Ascending aorta (tissue), 2 donors: ENCODE results near the gene LAPTM5. TPM values are rescaled to one million over a fixed set of nuclear protein-coding genes. Genes with fewer than 3 reads are reported as not detected.

ENCODE experiments used
- DNase-seq, 2 donors: peaks; one replicate each; pipeline ENCODE4 v3.0.0-alpha.2; 2019; ENCODE audit warnings: low spot score in 2 of 2
- H3K27ac ChIP-seq, 2 donors: fragments of 200-600 bp; sonication (generic); one replicate each; pipeline ENCODE4 v1.5.1; 2016 to 2017; ENCODE audit warnings: mild to moderate bottlenecking in 1 of 2
- H3K27me3 ChIP-seq: fragments of 200-600 bp; sonication (generic); one replicate; pipeline ENCODE4 v1.5.1; 2017
- H3K36me3 ChIP-seq, 2 donors: fragments of 200-600 bp; sonication (generic); one replicate each; pipeline ENCODE4 v1.5.1; 2016
- H3K4me1 ChIP-seq, 2 donors: fragments of 200-600 bp; sonication (generic); one replicate each; pipeline ENCODE4 v1.5.1; 2016 to 2017; ENCODE audit warnings: mild to moderate bottlenecking in 1 of 2
- H3K4me3 ChIP-seq, 2 donors: fragments of 200-600 bp; sonication (generic); one replicate each; pipeline ENCODE4 v1.5.1; 2016 to 2017; ENCODE audit warnings: mild to moderate bottlenecking in 1 of 2
- H3K9me3 ChIP-seq, 2 donors: fragments of 200-600 bp; sonication (generic); one replicate each; pipeline ENCODE4 v1.5.1; 2016
- intact Hi-C: fragments of 100-400 bp; cut with DNase I; formaldehyde crosslinking; loops from one replicate; pipeline ENCODE4 v1.15.1; 2023
- total RNA-seq: library from RNA; depleted of rRNA; stranded (reverse); fragments of >200 nt; gene quantifications from one replicate; pipeline ENCODE4 v1.1.0, GENCODE V29; 2016
- TF ChIP-seq, protein P1 (sequence below), 3 experiments: fragments of 200-600 bp in 2 of 3; fragments of 450-650 bp in 1 of 3; sonication (generic) in 2 of 3; IDR thresholded peaks; one replicate each; pipeline ENCODE4 v1.5.1; 2016 to 2019; ENCODE audit warnings: antibody characterized with exemption in 3 of 3, mild to moderate bottlenecking in 1 of 3, moderate library complexity in 1 of 3

LAPTM5 gene
- total RNA-seq, 1 donor from 2014 or later = 56.1 TPM

DNA sequence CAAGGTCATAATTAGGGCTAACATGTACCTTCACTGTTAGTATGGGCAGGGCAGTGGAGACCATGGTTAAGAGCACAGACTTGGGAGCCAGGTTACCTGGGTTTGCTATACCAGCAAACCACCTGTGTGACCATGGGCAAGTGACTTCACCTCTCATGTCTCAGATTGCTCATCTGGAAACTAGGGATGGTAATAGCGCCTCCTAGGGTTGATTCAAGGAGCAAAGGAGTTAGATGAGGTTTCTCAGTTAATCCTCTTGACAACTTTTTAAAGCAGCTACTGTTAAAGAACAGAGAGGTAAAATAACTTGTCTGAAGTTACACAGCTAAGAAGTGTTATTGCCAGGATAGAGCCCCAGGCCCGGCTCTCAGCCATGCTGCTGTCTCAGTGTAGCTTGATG is 33.4 kb downstream of the LAPTM5 start:
- H3K27ac ChIP-seq = no peak overlapping the region

DNA sequence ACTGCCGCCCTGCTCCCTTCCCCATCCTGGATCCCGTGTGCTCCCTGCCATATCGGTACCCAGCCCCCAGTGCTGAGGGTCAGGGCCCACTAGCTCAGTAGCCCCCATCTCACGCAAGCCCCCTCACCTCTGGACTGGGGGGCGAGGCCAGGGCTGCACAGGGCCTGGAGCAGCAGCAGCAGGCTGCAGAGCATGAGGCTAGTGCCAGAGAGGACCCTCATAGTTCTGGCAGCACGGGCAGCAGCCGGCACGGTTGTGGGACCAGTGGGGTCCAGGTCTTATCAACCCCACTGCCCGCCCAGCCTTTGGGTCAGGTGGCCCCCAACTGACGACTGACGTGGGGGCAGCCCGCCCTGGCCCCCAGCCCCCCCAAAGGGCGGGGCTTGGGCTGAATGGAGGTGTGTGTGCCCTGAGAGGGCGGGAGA is 34.2 kb downstream of the LAPTM5 start, which contains the start of gene MATN1:
MATN1 (minus strand) TSS at position 255 of the 425 bp plus-strand sequence; CDS start at position 221, 34 bp downstream.
- no peak for DNase-seq
- H3K9me3 ChIP-seq = no peaks in the 10 kb centered on the region
- H3K27me3 ChIP-seq = no peaks in the 10 kb centered on the region
- TF ChIP-seq, protein P1, sequence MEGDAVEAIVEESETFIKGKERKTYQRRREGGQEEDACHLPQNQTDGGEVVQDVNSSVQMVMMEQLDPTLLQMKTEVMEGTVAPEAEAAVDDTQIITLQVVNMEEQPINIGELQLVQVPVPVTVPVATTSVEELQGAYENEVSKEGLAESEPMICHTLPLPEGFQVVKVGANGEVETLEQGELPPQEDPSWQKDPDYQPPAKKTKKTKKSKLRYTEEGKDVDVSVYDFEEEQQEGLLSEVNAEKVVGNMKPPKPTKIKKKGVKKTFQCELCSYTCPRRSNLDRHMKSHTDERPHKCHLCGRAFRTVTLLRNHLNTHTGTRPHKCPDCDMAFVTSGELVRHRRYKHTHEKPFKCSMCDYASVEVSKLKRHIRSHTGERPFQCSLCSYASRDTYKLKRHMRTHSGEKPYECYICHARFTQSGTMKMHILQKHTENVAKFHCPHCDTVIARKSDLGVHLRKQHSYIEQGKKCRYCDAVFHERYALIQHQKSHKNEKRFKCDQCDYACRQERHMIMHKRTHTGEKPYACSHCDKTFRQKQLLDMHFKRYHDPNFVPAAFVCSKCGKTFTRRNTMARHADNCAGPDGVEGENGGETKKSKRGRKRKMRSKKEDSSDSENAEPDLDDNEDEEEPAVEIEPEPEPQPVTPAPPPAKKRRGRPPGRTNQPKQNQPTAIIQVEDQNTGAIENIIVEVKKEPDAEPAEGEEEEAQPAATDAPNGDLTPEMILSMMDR (IDR thresholded peaks at IDR 0.05) = no peak
- H3K27ac ChIP-seq = no peak within 1 kb of the TSS
- intact Hi-C loops = loop anchor here (10.0 kb wide), 1 partner anchor 341 kb away; the partner anchor contains the start of gene PUM1
- peaks cover 0 to 4% of the 10 kb centered on the region in 2 donors for H3K4me1 ChIP-seq
- H3K4me3 ChIP-seq = no peak within 1 kb of the TSS
- H3K36me3 ChIP-seq = peaks cover 0 to 5% of the 10 kb centered on the region in 2 donors

More for the DNA sequence above, 33.4 kb downstream of the LAPTM5 start:
- no peak overlapping the region for H3K4me3 ChIP-seq
- H3K36me3 ChIP-seq = peaks cover 0 to 5% of the 10 kb centered on the region in 2 donors
- no peaks in the 10 kb centered on the region for H3K27me3 ChIP-seq
- no peak for DNase-seq
- TF ChIP-seq, protein P1 (IDR thresholded peaks at IDR 0.05) = no peak
- H3K9me3 ChIP-seq = no peaks in the 10 kb centered on the region
- intact Hi-C loops = loop anchor here (10.0 kb wide), 1 partner anchor 341 kb away; the partner anchor contains the start of gene PUM1
- no peaks in the 10 kb centered on the region for H3K4me1 ChIP-seq

DNA sequence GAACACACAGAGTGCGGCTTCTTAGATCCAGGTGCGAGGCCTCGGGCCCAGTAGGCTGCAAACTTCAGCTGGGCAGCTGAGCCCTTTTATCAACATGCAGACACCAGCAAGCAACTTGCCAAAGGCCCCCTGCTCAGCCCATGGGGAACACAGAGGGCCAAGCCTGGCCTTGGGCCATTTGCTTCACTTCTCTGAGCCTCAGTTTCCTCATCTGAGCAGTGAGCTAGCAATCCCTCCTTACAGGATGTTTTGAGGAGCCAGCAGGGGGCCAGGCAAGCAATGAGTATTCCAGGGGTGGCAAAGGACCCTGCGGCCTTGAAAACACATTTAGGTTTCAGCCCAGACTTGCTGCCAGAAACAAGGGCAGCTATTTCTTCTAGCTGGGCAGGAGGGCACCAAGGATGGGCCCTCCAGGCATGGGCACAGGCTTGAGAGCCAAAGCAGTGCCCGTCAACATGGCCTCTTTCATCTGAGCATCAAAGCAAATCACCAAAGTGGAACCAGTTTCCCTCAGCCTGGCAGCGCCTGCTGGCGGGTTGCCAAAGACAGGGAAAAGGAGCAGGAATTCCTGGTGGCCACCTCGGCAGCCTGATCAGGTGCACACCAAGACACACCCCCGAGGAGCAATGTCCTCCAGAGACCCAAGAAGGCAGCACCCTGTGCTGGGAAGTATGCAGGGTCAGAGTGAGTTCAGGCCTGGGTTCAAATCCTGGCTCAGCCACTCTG is 35.6 kb downstream of the LAPTM5 start:
- TF ChIP-seq, protein P1 (IDR thresholded peaks at IDR 0.05) = no peak
- no peak overlapping the region for H3K27ac ChIP-seq
- no peak for DNase-seq
- no peak overlapping the region for H3K4me3 ChIP-seq
- no peaks in the 10 kb centered on the region for H3K27me3 ChIP-seq
- intact Hi-C loops = loop anchor here (10.0 kb wide), 1 partner anchor 343 kb away; the partner anchor contains the start of gene PUM1
- no peaks in the 10 kb centered on the region for H3K9me3 ChIP-seq
- H3K36me3 ChIP-seq = peaks cover 0 to 5% of the 10 kb centered on the region in 2 donors
- H3K4me1 ChIP-seq = peaks cover 0 to 4% of the 10 kb centered on the region in 2 donors

DNA sequence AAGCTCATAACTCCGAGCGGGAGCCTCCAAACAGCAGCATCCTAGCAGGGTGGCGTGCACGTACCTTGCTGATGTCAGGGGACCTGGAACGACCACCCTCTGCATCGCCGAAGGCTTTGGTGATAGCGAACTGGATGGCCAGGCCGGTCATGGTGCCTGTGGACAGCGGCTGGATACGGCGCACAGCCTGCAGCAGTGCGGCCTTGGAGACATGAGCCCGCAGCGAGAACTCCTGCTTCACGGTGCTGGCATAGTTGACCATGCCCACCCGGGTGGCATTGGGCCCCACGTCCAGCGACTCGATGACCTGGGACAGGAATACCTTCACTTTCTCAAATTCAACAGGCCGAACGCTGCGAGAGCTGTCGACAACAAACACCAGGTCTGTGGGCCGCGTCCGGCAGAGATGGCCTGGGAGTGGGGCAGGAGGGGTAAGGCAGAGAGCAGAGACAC is 36.2 kb downstream of the LAPTM5 start:
- no peak overlapping the region for H3K27ac ChIP-seq
- H3K4me3 ChIP-seq = no peak overlapping the region
- intact Hi-C loops = loop anchor here (10.0 kb wide), 1 partner anchor 343 kb away; the partner anchor contains the start of gene PUM1
- peaks cover 0 to 4% of the 10 kb centered on the region in 2 donors for H3K4me1 ChIP-seq
- peaks cover 0 to 1% of the 10 kb centered on the region in 2 donors for H3K36me3 ChIP-seq
- TF ChIP-seq, protein P1 (IDR thresholded peaks at IDR 0.05) = no peak
- DNase-seq = no peak
- no peaks in the 10 kb centered on the region for H3K27me3 ChIP-seq
- no peaks in the 10 kb centered on the region for H3K9me3 ChIP-seq

DNA sequence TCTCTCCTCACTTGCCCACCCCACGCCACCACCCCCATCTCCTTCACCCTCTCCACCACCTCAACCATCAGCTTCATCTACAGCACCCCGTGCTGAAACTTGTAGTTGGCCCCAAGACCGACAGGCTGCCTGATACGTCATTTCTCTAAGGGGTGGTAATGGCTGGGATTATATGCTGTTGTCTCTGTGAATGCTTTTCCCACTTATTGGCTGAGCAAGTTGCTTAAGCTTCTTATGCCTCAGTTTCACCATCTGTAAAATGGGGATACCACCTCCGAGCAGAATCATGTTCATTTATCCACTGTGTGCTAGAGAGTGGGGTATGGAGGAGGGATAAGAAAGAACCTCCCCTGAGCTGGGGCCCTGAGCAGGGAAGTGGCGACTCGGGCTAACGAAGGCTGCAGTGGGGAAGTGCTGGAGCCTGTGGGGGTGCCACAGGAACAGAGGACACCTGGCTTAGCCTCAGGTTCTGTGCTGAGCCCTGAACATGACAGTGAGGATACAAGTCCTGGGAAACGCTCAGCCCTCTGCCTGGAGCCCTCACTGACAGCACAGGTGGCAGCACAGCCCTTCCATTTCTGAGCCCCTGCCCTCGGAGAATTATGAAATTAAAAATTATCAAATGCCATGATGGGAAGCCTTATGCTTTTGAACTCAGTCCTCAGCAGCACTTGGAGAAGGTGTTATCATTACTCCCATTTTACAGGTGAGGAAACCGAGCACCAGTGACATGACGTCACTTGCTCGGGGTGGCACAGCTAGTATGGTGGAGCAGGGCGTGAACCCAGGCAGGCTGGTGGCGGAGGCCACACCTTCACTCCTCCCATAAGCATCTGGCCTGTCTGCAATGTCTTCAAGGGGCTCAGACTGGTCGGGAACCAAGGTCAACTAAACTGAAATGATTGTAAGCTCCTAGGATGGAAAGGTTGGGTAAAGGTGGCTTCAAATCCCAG is 37.0 kb downstream of the LAPTM5 start:
- no peak overlapping the region for H3K4me3 ChIP-seq
- intact Hi-C loops = loop anchor here (10.0 kb wide), 1 partner anchor 344 kb away; the partner anchor contains the start of gene PUM1

More for the DNA sequence above, 37.0 kb downstream of the LAPTM5 start:
- TF ChIP-seq, protein P1 (IDR thresholded peaks at IDR 0.05) = no peak
- Histone ChIP-seq H3K9me3 (peaks cover 0 to 1% of the 10 kb centered on the region in 2 donors), H3K36me3 (no peaks in the 10 kb centered on the region), H3K4me1 (peaks cover 0 to 4% of the 10 kb centered on the region in 2 donors), H3K27me3 (no peaks in the 10 kb centered on the region), H3K27ac (no peak overlapping the region)
- DNase-seq = no peak
